HG03460 (cell line): ENCODE data around the gene KRT85.
"Not testable (repeated sequence)": the region's sequence is repeated elsewhere in the genome, so short reads cannot be mapped to it uniquely, and the experiment has no call there.

Experiments used
- ATAC-seq: cut with Tn5 transposase; IDR thresholded peaks from one replicate; pipeline ENCODE4 v1.9.1; 2021; ENCODE audit not compliant: unreplicated experiment

The KRT85 gene

GRCh38 chr12:52350786-52351185 lies 16.5 kb downstream of the KRT85 start:
- ATAC-seq = no peak

GRCh38 chr12:52350021-52350620 lies 17.2 kb downstream of the KRT85 start:
- ATAC-seq = no peak

- ATAC-seq = no peak
Measured at GRCh38 chr12:52349196-52349595, 18.1 kb downstream of the KRT85 start.

GRCh38 chr12:52347551-52348510 lies 19.4 kb downstream of the KRT85 start:
- no peak for ATAC-seq

GRCh38 chr12:52347016-52347415 lies 20.3 kb downstream of the KRT85 start:
- no peak for ATAC-seq

GRCh38 chr12:52346593-52346992 lies 20.7 kb downstream of the KRT85 start:
- ATAC-seq = no peak

- ATAC-seq = not testable (repeated sequence)
Measured at GRCh38 chr12:52345041-52345440, 22.2 kb downstream of the KRT85 start.

- ATAC-seq = no peak
Measured at GRCh38 chr12:52344111-52344510, 23.2 kb downstream of the KRT85 start.

GRCh38 chr12:52343550-52343949 lies 23.7 kb downstream of the KRT85 start:
- ATAC-seq = no peak

- no peak for ATAC-seq
Measured at GRCh38 chr12:52342781-52343490, 24.3 kb downstream of the KRT85 start.

- no peak for ATAC-seq
Measured at GRCh38 chr12:52341066-52341580, 26.2 kb downstream of the KRT85 start.

GRCh38 chr12:52338241-52338960 lies 28.9 kb downstream of the KRT85 start:
- no peak for ATAC-seq

GRCh38 chr12:52337054-52337453 lies 30.2 kb downstream of the KRT85 start:
- ATAC-seq = no peak

GRCh38 chr12:52336641-52337040 lies 30.6 kb downstream of the KRT85 start:
- no peak for ATAC-seq

- ATAC-seq = no peak
Measured at GRCh38 chr12:52335598-52336262, 31.6 kb downstream of the KRT85 start.

- no peak for ATAC-seq
Measured at GRCh38 chr12:52334185-52334584, 33.1 kb downstream of the KRT85 start.

GRCh38 chr12:52333321-52333720 lies 34.0 kb downstream of the KRT85 start:
- ATAC-seq = no peak

GRCh38 chr12:52332381-52332780 lies 34.9 kb downstream of the KRT85 start:
- ATAC-seq = no peak

GRCh38 chr12:52331833-52332232 lies 35.4 kb downstream of the KRT85 start:
- no peak for ATAC-seq

- no peak for ATAC-seq
Measured at GRCh38 chr12:52331039-52331438, 36.2 kb downstream of the KRT85 start.
